ENCODE measurements around the gene FXYD7. TPM values are rescaled to one million over a fixed set of nuclear protein-coding genes. Genes with fewer than 3 reads are reported as not detected.
A peak's percentile ranks its signal among the peaks of the same experiment; 100 is the strongest.

Gene FXYD7
- total and polyA plus RNA-seq, 2 of the 13 experiments (the other 11 are each of a cell fraction or from before 2014, with no cell fraction given), result 0.55 TPM; not detected in 1

DNA sequence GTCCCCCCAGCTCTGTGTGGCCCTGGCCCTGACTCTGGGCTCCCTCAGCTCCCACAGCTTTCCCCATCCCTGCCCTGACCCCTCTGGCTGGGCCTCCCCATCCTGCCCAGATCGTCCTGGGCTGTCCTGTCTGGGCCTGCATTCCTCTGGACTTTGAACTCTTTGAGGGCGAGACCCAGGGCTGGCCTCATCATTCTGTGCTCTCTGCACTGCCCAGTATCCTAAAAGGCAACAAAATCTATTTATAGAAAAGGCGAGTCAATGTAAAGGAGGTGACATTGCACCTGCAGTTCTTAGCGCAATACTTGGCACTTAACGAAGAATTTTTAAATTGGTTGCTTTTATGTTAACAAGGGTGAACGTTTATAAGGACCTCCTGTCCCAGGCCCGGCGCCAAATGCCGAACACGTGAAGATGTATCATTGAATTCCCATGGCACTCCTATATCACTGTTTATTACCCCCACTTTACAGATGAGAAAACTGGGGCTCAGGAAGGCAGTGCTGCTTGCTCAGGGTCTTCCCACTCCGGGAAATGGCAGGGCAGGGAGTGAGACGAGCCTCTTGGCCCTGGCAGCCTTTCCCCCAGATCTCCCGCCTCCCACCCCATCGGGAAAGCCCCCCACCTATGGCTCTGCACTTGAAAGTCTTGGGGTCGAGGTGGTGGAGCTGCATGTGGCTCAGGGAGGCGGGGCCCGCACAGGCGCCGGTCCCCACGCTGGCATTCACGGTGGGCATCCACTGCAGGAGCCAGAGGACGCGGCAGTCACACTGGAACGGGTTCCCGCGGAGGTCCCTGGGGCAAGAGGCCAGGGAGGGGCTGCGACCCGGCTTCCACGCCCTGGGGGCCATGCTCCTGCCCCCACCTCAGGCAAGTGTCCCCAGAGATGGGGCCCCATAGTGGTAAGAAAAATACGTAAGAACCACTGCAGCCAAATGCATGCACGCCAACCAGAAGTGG is 12.0 kb upstream of the FXYD7 start (continued):
- TF ChIP-seq KDM5A (IDR thresholded peaks at IDR 0.05; ENCODE audit: borderline replicate concordance, low read length), result no peak
- TF ChIP-seq, protein P1, sequence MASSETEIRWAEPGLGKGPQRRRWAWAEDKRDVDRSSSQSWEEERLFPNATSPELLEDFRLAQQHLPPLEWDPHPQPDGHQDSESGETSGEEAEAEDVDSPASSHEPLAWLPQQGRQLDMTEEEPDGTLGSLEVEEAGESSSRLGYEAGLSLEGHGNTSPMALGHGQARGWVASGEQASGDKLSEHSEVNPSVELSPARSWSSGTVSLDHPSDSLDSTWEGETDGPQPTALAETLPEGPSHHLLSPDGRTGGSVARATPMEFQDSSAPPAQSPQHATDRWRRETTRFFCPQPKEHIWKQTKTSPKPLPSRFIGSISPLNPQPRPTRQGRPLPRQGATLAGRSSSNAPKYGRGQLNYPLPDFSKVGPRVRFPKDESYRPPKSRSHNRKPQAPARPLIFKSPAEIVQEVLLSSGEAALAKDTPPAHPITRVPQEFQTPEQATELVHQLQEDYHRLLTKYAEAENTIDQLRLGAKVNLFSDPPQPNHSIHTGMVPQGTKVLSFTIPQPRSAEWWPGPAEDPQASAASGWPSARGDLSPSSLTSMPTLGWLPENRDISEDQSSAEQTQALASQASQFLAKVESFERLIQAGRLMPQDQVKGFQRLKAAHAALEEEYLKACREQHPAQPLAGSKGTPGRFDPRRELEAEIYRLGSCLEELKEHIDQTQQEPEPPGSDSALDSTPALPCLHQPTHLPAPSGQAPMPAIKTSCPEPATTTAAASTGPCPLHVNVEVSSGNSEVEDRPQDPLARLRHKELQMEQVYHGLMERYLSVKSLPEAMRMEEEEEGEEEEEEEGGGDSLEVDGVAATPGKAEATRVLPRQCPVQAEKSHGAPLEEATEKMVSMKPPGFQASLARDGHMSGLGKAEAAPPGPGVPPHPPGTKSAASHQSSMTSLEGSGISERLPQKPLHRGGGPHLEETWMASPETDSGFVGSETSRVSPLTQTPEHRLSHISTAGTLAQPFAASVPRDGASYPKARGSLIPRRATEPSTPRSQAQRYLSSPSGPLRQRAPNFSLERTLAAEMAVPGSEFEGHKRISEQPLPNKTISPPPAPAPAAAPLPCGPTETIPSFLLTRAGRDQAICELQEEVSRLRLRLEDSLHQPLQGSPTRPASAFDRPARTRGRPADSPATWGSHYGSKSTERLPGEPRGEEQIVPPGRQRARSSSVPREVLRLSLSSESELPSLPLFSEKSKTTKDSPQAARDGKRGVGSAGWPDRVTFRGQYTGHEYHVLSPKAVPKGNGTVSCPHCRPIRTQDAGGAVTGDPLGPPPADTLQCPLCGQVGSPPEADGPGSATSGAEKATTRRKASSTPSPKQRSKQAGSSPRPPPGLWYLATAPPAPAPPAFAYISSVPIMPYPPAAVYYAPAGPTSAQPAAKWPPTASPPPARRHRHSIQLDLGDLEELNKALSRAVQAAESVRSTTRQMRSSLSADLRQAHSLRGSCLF (CRISPR knock-in tag; IDR thresholded peaks at IDR 0.05; ENCODE audit: borderline replicate concordance), result no peak
- TF ChIP-seq, protein P2, sequence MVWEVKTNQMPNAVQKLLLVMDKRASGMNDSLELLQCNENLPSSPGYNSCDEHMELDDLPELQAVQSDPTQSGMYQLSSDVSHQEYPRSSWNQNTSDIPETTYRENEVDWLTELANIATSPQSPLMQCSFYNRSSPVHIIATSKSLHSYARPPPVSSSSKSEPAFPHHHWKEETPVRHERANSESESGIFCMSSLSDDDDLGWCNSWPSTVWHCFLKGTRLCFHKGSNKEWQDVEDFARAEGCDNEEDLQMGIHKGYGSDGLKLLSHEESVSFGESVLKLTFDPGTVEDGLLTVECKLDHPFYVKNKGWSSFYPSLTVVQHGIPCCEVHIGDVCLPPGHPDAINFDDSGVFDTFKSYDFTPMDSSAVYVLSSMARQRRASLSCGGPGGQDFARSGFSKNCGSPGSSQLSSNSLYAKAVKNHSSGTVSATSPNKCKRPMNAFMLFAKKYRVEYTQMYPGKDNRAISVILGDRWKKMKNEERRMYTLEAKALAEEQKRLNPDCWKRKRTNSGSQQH (CRISPR knock-in tag; IDR thresholded peaks at IDR 0.05; ENCODE audit: low read depth), result peak; percentile 29; the same call in 1 of the 2 replicates
- TF ChIP-seq, protein P3, sequence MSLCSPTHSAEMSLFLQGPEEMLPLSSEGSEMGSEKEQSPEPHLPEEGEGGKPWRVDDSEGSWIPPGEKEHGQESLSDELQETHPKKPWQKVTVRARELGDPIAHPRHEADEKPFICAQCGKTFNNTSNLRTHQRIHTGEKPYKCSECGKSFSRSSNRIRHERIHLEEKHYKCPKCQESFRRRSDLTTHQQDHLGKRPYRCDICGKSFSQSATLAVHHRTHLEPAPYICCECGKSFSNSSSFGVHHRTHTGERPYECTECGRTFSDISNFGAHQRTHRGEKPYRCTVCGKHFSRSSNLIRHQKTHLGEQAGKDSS (CRISPR knock-in tag; IDR thresholded peaks at IDR 0.05; ENCODE audit: borderline replicate concordance, low read depth), result no peak
- no peak for TF ChIP-seq NKX3-1 (CRISPR knock-in tag; IDR thresholded peaks at IDR 0.05)
- TF ChIP-seq BRD4 (CRISPR knock-in tag; IDR thresholded peaks at IDR 0.05), result peak; percentile 80; the same call in 1 of the 2 replicates
- TF ChIP-seq ZNF674 (CRISPR knock-in tag; IDR thresholded peaks at IDR 0.05; ENCODE audit: low read depth), result no peak
- TF ChIP-seq ZNF652 (CRISPR knock-in tag; IDR thresholded peaks at IDR 0.05; ENCODE audit: borderline replicate concordance, low read depth), result peak; percentile 46; the same call in 1 of the 2 replicates
- no peak for TF ChIP-seq NR3C1 (CRISPR knock-in tag; IDR thresholded peaks at IDR 0.05)
- peak; percentile 32 for TF ChIP-seq PHF5A (CRISPR knock-in tag; IDR thresholded peaks at IDR 0.05; ENCODE audit: low read depth, unreplicated experiment)
- TF ChIP-seq NCOA5 (CRISPR knock-in tag; IDR thresholded peaks at IDR 0.05), result no peak
- TF ChIP-seq NFKB2 (CRISPR knock-in tag; IDR thresholded peaks at IDR 0.05; ENCODE audit: borderline replicate concordance), result no peak; the same call in 1 of the 2 replicates
- no peak for TF ChIP-seq ISL2 (CRISPR knock-in tag; IDR thresholded peaks at IDR 0.05)
- TF ChIP-seq, protein P4, sequence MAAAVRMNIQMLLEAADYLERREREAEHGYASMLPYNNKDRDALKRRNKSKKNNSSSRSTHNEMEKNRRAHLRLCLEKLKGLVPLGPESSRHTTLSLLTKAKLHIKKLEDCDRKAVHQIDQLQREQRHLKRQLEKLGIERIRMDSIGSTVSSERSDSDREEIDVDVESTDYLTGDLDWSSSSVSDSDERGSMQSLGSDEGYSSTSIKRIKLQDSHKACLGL (CRISPR knock-in tag; IDR thresholded peaks at IDR 0.05), result no peak
- TF ChIP-seq ZNF446 (CRISPR knock-in tag; IDR thresholded peaks at IDR 0.05), result no peak
- 0 out of 2 replicates have a peak, but pooled peaks have one; percentile 15 for TF ChIP-seq ADNP (CRISPR knock-in tag; IDR thresholded peaks at IDR 0.05)
- TF ChIP-seq, protein P5, sequence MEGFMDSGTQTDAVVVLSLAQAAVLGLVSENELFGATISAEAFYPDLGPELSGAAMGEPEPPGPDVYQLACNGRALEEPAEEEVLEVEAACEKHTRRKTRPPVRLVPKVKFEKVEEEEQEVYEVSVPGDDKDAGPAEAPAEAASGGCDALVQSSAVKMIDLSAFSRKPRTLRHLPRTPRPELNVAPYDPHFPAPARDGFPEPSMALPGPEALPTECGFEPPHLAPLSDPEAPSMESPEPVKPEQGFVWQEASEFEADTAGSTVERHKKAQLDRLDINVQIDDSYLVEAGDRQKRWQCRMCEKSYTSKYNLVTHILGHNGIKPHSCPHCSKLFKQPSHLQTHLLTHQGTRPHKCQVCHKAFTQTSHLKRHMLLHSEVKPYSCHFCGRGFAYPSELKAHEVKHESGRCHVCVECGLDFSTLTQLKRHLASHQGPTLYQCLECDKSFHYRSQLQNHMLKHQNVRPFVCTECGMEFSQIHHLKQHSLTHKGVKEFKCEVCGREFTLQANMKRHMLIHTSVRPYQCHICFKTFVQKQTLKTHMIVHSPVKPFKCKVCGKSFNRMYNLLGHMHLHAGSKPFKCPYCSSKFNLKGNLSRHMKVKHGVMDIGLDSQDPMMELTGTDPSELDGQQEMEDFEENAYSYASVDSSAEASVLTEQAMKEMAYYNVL (CRISPR knock-in tag; IDR thresholded peaks at IDR 0.05; ENCODE audit: borderline replicate concordance), result peak; percentile 70; the same call in 1 of the 2 replicates
- TF ChIP-seq SIX1 (CRISPR knock-in tag; IDR thresholded peaks at IDR 0.05; ENCODE audit: borderline replicate concordance), result 0 out of 2 replicates have a peak, but pooled peaks have one; percentile 34
- TF ChIP-seq ZNF317 (CRISPR knock-in tag; IDR thresholded peaks at IDR 0.05), result no peak

All from HepG2 (cell line).